Measurements from ENCODE around the gene ZRANB2.
A peak's percentile ranks its signal among the peaks of the same experiment; 100 is the strongest.

ZRANB2 gene

GRCh38 chr1:71080739-71081696 lies at the start of gene ZRANB2:
Gene ZRANB2, minus strand, starts transcription at chr1:71081035. Its CDS starts 40 bp downstream, at chr1:71080995.
- Histone ChIP-seq H3K4me1 (ENCODE audit: control insufficient read depth, insufficient read depth, low read length) (peaks cover 24% of the 10 kb centered on the region), H3K9me3 (ENCODE audit: control insufficient read depth, low read length) (no peaks in the 10 kb centered on the region), H3K36me3 (ENCODE audit: control insufficient read depth, insufficient read depth, low read length, severe bottlenecking) (peaks cover 24% of the 10 kb centered on the region), H3K4me3 (ENCODE audit: low read length) (peak within 1 kb of the TSS; percentile 92), H3K27me3 (replicated peaks; ENCODE audit: control insufficient read depth, insufficient read depth, low read length) (no peaks in the 10 kb centered on the region), H3K9ac (ENCODE audit: low read length) (peak within 1 kb of the TSS; percentile 96)
- DNase-seq (ENCODE audit: low read depth) = peak; percentile 98

GRCh38 chr1:71128060-71128459 lies 47.2 kb upstream of the ZRANB2 start:
- Histone ChIP-seq H3K4me1 (ENCODE audit: control insufficient read depth, insufficient read depth, low read length) (no peaks in the 10 kb centered on the region), H3K9ac (ENCODE audit: low read length) (no peak overlapping the region), H3K27me3 (replicated peaks; ENCODE audit: control insufficient read depth, insufficient read depth, low read length) (no peaks in the 10 kb centered on the region), H3K9me3 (ENCODE audit: control insufficient read depth, low read length) (peaks cover 50% of the 10 kb centered on the region), H3K36me3 (ENCODE audit: control insufficient read depth, insufficient read depth, low read length, severe bottlenecking) (no peaks in the 10 kb centered on the region), H3K4me3 (ENCODE audit: low read length) (no peak overlapping the region)
- DNase-seq (ENCODE audit: low read depth) = no peak

GRCh38 chr1:71118086-71118485 lies 37.3 kb upstream of the ZRANB2 start:
- H3K36me3 ChIP-seq (ENCODE audit: control insufficient read depth, insufficient read depth, low read length, severe bottlenecking) = no peaks in the 10 kb centered on the region
- H3K4me3 ChIP-seq (ENCODE audit: low read length) = no peak overlapping the region
- no peak overlapping the region for H3K9ac ChIP-seq (ENCODE audit: low read length)
- no peaks in the 10 kb centered on the region for H3K27me3 ChIP-seq (replicated peaks; ENCODE audit: control insufficient read depth, insufficient read depth, low read length)
- H3K9me3 ChIP-seq (ENCODE audit: control insufficient read depth, low read length) = no peaks in the 10 kb centered on the region
- DNase-seq (ENCODE audit: low read depth) = no peak
- no peaks in the 10 kb centered on the region for H3K4me1 ChIP-seq (ENCODE audit: control insufficient read depth, insufficient read depth, low read length)

- no peaks in the 10 kb centered on the region for H3K27me3 ChIP-seq (replicated peaks; ENCODE audit: control insufficient read depth, insufficient read depth, low read length)
- DNase-seq (ENCODE audit: low read depth) = no peak
- H3K9me3 ChIP-seq (ENCODE audit: control insufficient read depth, low read length) = no peaks in the 10 kb centered on the region
- H3K4me1 ChIP-seq (ENCODE audit: control insufficient read depth, insufficient read depth, low read length) = no peaks in the 10 kb centered on the region
- H3K9ac ChIP-seq (ENCODE audit: low read length) = no peak overlapping the region
- H3K36me3 ChIP-seq (ENCODE audit: control insufficient read depth, insufficient read depth, low read length, severe bottlenecking) = no peaks in the 10 kb centered on the region
- no peak overlapping the region for H3K4me3 ChIP-seq (ENCODE audit: low read length)
Observed at GRCh38 chr1:71116729-71117128, 35.9 kb upstream of the ZRANB2 start.

GRCh38 chr1:71106658-71107322 lies 26.0 kb upstream of the ZRANB2 start:
- H3K9me3 ChIP-seq (ENCODE audit: control insufficient read depth, low read length) = no peaks in the 10 kb centered on the region
- no peak overlapping the region for H3K9ac ChIP-seq (ENCODE audit: low read length)
- peaks cover 7% of the 10 kb centered on the region for H3K4me1 ChIP-seq (ENCODE audit: control insufficient read depth, insufficient read depth, low read length)
- peak; percentile 9 for DNase-seq (ENCODE audit: low read depth)
- no peaks in the 10 kb centered on the region for H3K27me3 ChIP-seq (replicated peaks; ENCODE audit: control insufficient read depth, insufficient read depth, low read length)
- peak overlapping the region; percentile 30 for H3K4me3 ChIP-seq (ENCODE audit: low read length)
- H3K36me3 ChIP-seq (ENCODE audit: control insufficient read depth, insufficient read depth, low read length, severe bottlenecking) = no peaks in the 10 kb centered on the region

- H3K4me3 ChIP-seq (ENCODE audit: low read length) = no peak overlapping the region
- DNase-seq (ENCODE audit: low read depth) = no peak
- H3K4me1 ChIP-seq (ENCODE audit: control insufficient read depth, insufficient read depth, low read length) = peaks cover 7% of the 10 kb centered on the region
- H3K9ac ChIP-seq (ENCODE audit: low read length) = no peak overlapping the region
- H3K36me3 ChIP-seq (ENCODE audit: control insufficient read depth, insufficient read depth, low read length, severe bottlenecking) = no peaks in the 10 kb centered on the region
- H3K9me3 ChIP-seq (ENCODE audit: control insufficient read depth, low read length) = no peaks in the 10 kb centered on the region
- no peaks in the 10 kb centered on the region for H3K27me3 ChIP-seq (replicated peaks; ENCODE audit: control insufficient read depth, insufficient read depth, low read length)
Observed at GRCh38 chr1:71104417-71104816, 23.6 kb upstream of the ZRANB2 start.

- DNase-seq (ENCODE audit: low read depth) = no peak
- H3K9ac ChIP-seq (ENCODE audit: low read length) = no peak overlapping the region
- H3K4me1 ChIP-seq (ENCODE audit: control insufficient read depth, insufficient read depth, low read length) = peaks cover 7% of the 10 kb centered on the region
- H3K9me3 ChIP-seq (ENCODE audit: control insufficient read depth, low read length) = no peaks in the 10 kb centered on the region
- no peak overlapping the region for H3K4me3 ChIP-seq (ENCODE audit: low read length)
- no peaks in the 10 kb centered on the region for H3K27me3 ChIP-seq (replicated peaks; ENCODE audit: control insufficient read depth, insufficient read depth, low read length)
- no peaks in the 10 kb centered on the region for H3K36me3 ChIP-seq (ENCODE audit: control insufficient read depth, insufficient read depth, low read length, severe bottlenecking)
Observed at GRCh38 chr1:71101839-71102376, 21.1 kb upstream of the ZRANB2 start.

GRCh38 chr1:71097428-71097827 lies 16.6 kb upstream of the ZRANB2 start:
- Histone ChIP-seq H3K4me3 (ENCODE audit: low read length) (no peak overlapping the region), H3K36me3 (ENCODE audit: control insufficient read depth, insufficient read depth, low read length, severe bottlenecking) (no peaks in the 10 kb centered on the region), H3K4me1 (ENCODE audit: control insufficient read depth, insufficient read depth, low read length) (no peaks in the 10 kb centered on the region), H3K9ac (ENCODE audit: low read length) (no peak overlapping the region), H3K9me3 (ENCODE audit: control insufficient read depth, low read length) (no peaks in the 10 kb centered on the region), H3K27me3 (replicated peaks; ENCODE audit: control insufficient read depth, insufficient read depth, low read length) (no peaks in the 10 kb centered on the region)
- no peak for DNase-seq (ENCODE audit: low read depth)

GRCh38 chr1:71094913-71095312 lies 14.1 kb upstream of the ZRANB2 start:
- Histone ChIP-seq H3K36me3 (ENCODE audit: control insufficient read depth, insufficient read depth, low read length, severe bottlenecking) (no peaks in the 10 kb centered on the region), H3K4me1 (ENCODE audit: control insufficient read depth, insufficient read depth, low read length) (peaks cover 19% of the 10 kb centered on the region), H3K4me3 (ENCODE audit: low read length) (no peak overlapping the region)

GRCh38 chr1:71093938-71094337 lies 13.1 kb upstream of the ZRANB2 start:
- Histone ChIP-seq H3K4me1 (ENCODE audit: control insufficient read depth, insufficient read depth, low read length) (peaks cover 28% of the 10 kb centered on the region), H3K9ac (ENCODE audit: low read length) (no peak overlapping the region), H3K9me3 (ENCODE audit: control insufficient read depth, low read length) (no peaks in the 10 kb centered on the region), H3K27me3 (replicated peaks; ENCODE audit: control insufficient read depth, insufficient read depth, low read length) (no peaks in the 10 kb centered on the region), H3K36me3 (ENCODE audit: control insufficient read depth, insufficient read depth, low read length, severe bottlenecking) (no peaks in the 10 kb centered on the region), H3K4me3 (ENCODE audit: low read length) (no peak overlapping the region)
- DNase-seq (ENCODE audit: low read depth) = peak; percentile 75

More at GRCh38 chr1:71094913-71095312, 14.1 kb upstream of the ZRANB2 start:
- Histone ChIP-seq H3K9ac (ENCODE audit: low read length) (no peak overlapping the region), H3K27me3 (replicated peaks; ENCODE audit: control insufficient read depth, insufficient read depth, low read length) (no peaks in the 10 kb centered on the region), H3K9me3 (ENCODE audit: control insufficient read depth, low read length) (no peaks in the 10 kb centered on the region)
- DNase-seq (ENCODE audit: low read depth) = no peak

Data from adipocyte (in vitro differentiated cells).